Psoas muscle (tissue), 8 donors: Measurements from ENCODE around the gene PLEKHA1. TPM values are rescaled to one million over a fixed set of nuclear protein-coding genes. Genes with fewer than 3 reads are reported as not detected.

ENCODE experiments used
- ATAC-seq, 4 donors: fragments of 200-7000 bp; cut with Tn5 transposase; one replicate each; pipeline ENCODE4 v1.9.1; 2020; ENCODE audit warnings: moderate library complexity in 3 of 4, mild to moderate bottlenecking in 2 of 4
- DNase-seq, 2 donors: peaks; one replicate each; pipeline ENCODE4 v3.0.0-alpha.2; 2020
- H3K27ac ChIP-seq: fragments of 200-600 bp; one replicate; pipeline ENCODE4 v1.8.0; 2022
- H3K27me3 ChIP-seq, 3 donors: fragments of 200-600 bp in 1 of 3; one replicate each; pipeline versions ENCODE4 v1.6.1 to v1.8.0; 2013 to 2022; ENCODE audit warnings: low read length in 2 of 3, mild to moderate bottlenecking in 2 of 3, moderate library complexity in 1 of 3; ENCODE audit not compliant: insufficient read depth in 3 of 3
- H3K36me3 ChIP-seq, 2 donors: fragments of 200-600 bp in 1 of 2; one replicate each; pipeline versions ENCODE4 v1.6.1 to v1.8.0; 2013 to 2022; ENCODE audit warnings: low read depth in 1 of 2, mild to moderate bottlenecking in 1 of 2, moderate library complexity in 1 of 2; ENCODE audit not compliant: insufficient read depth in 1 of 2
- H3K4me1 ChIP-seq: fragments of 200-600 bp; one replicate; pipeline ENCODE4 v1.8.0; 2022
- H3K4me3 ChIP-seq: fragments of 200-600 bp; one replicate; pipeline ENCODE4 v1.8.0; 2022; ENCODE audit warnings: mild to moderate bottlenecking
- H3K9me3 ChIP-seq: fragments of 200-600 bp; one replicate; pipeline ENCODE4 v1.8.0; 2022
- CTCF ChIP-seq: fragments of 200-600 bp; IDR thresholded peaks from one replicate; pipeline ENCODE4 v1.8.0; 2022; ENCODE audit warnings: antibody characterized with exemption
- WGBS, 3 donors: extraction: QIAGEN DNeasy Blood & Tissue Kit; methylation state at CpG; one replicate each; pipeline versions ENCODE4 v1.1.6 to v1.1.7; 2013; 5-methylcytosine and 5-hydroxymethylcytosine counted together
- intact Hi-C, 2 donors: fragments of 100-400 bp; cut with DNase I; formaldehyde crosslinking; loops; one replicate each; pipeline versions ENCODE4 v1.11.0 to v1.14.2; 2022
- long read RNA-seq, 2 donors: library from polyadenylated mRNA; unstranded; transcript quantifications; one replicate each; pipeline ENCODE4 v2.0.0, GENCODE V29; 2021
- polyA plus RNA-seq, 3 donors: library from polyadenylated mRNA; stranded (reverse); fragments of 200-250 nt; gene quantifications; one replicate each; pipeline ENCODE4 v1.2.3, GENCODE V29; 2013
- total RNA-seq, 4 donors: library from RNA; stranded (reverse); fragmentation: NEBNext Ultra II Directional in 2 of 4; extraction: Animal tissue kit (Norgen Biotek cat#: 25700) in 2 of 4; gene quantifications; one replicate each; pipeline versions ENCODE4 v1.2.1 to v1.2.4, GENCODE V29; 2021 to 2023
- donor health status: healthy with polysubstance abuse.
- donor health status: DM: no; HTN: no; CAD: no; lungs with moderate emphysema.
- donor health status: Bipolar disorder and iron deficiency.
- donor health status: healthy.
- donor health status: DM: yes; HTN: yes; CAD: no.
- donor health status: DM: no; HTN: no; CAD: no.
- donor health status: DM: no; HTN: no; CAD: no.
- donor health status: DM: yes; HTN: yes; CAD: no.

The PLEKHA1 gene
- total RNA-seq (10 to 100 TPM; 41.2 to 64.9 (median 57.4) TPM), polyA plus RNA-seq (10 to 100 TPM; 29.5 to 75.3 (median 36.2) TPM)
- long read RNA-seq, donor 1, full-length matches to known transcripts = 1 of 58 reads
- long read RNA-seq, donor 1, partial matches to known transcripts = 10 of 58 reads
- long read RNA-seq, donor 1, other reads (novel, unspliced or antisense) = 47 of 58 reads
- long read RNA-seq, donor 2, partial matches to known transcripts = 5 of 103 reads
- long read RNA-seq, donor 2, other reads (novel, unspliced or antisense) = 98 of 103 reads

- peaks cover 43% of the 10 kb centered on the region for H3K4me1 ChIP-seq
- no peaks in the 10 kb centered on the region for H3K36me3 ChIP-seq
- no peaks in the 10 kb centered on the region for H3K9me3 ChIP-seq
- WGBS, 3 donors = 0 to 1% (median 1%) methylated on average over 66 to 71 of the region's 71 CpGs
- H3K27ac ChIP-seq = peak within 1 kb of the TSS; percentile 97
- peak; percentile 98 for DNase-seq
- no peak for TF ChIP-seq CTCF
- peak within 1 kb of the TSS; percentile 85 for H3K4me3 ChIP-seq
- intact Hi-C loops = loop anchor here (5.0 to 10.0 kb wide), 2 partner anchors 70 to 87 kb away; no protein-coding TSS in a partner anchor
- ATAC-seq = peak; percentile 92 to 96 (median 94)
- H3K27me3 ChIP-seq = no peaks in the 10 kb centered on the region
These were observed at the start of gene PLEKHA1 for GRCh38 chr10:122374237-122374858. PLEKHA1 (plus strand) TSS chr10:122374708; CDS start chr10:122393201, 18,493 bp downstream.

GRCh38 chr10:122325235-122325634 is 49.3 kb upstream of the PLEKHA1 start:
- Histone ChIP-seq H3K27ac (no peak overlapping the region), H3K9me3 (no peaks in the 10 kb centered on the region), H3K27me3 (peaks cover 0 to 3% (median 0%) of the 10 kb centered on the region in 3 donors), H3K4me1 (no peaks in the 10 kb centered on the region), H3K36me3 (no peaks in the 10 kb centered on the region), H3K4me3 (no peak overlapping the region)
- no peak for TF ChIP-seq CTCF
- no peak for DNase-seq
- ATAC-seq = no peak
- WGBS, 3 donors = 83 to 92% (median 89%) methylated on average over 2 of the region's 2 CpGs
- intact Hi-C loops = no loop called here

GRCh38 chr10:122326385-122326784 is 48.1 kb upstream of the PLEKHA1 start:
- intact Hi-C loops = loop anchor here in 1 of 2 donors (2.0 kb wide), 1 partner anchor 36 kb away; no protein-coding TSS in a partner anchor
- no peak for TF ChIP-seq CTCF
- no peaks in the 10 kb centered on the region for H3K4me1 ChIP-seq
- H3K27ac ChIP-seq = no peak overlapping the region
- no peaks in the 10 kb centered on the region for H3K36me3 ChIP-seq
- DNase-seq (no peak), ATAC-seq (no peak)
- H3K9me3 ChIP-seq = no peaks in the 10 kb centered on the region
- peaks cover 0 to 3% (median 0%) of the 10 kb centered on the region in 3 donors for H3K27me3 ChIP-seq
- H3K4me3 ChIP-seq = no peak overlapping the region
- 90 to 96% (median 91%) methylated on average over 5 of the region's 5 CpGs for WGBS, 3 donors

- no peaks in the 10 kb centered on the region for H3K9me3 ChIP-seq
- intact Hi-C loops = loop anchor here in 1 of 2 donors (2.0 kb wide), 1 partner anchor 36 kb away; no protein-coding TSS in a partner anchor
- ATAC-seq (no peak), DNase-seq (no peak)
- no peaks in the 10 kb centered on the region for H3K36me3 ChIP-seq
- no peaks in the 10 kb centered on the region for H3K4me1 ChIP-seq
- WGBS, 3 donors = 69 to 86% (median 70%) methylated on average over 6 of the region's 6 CpGs
- H3K27me3 ChIP-seq = peaks cover 0 to 3% (median 0%) of the 10 kb centered on the region in 3 donors
- H3K4me3 ChIP-seq = no peak overlapping the region
- H3K27ac ChIP-seq = no peak overlapping the region
- no peak for TF ChIP-seq CTCF
These were observed 47.7 kb upstream of the PLEKHA1 start for GRCh38 chr10:122326806-122327205.
